ENCODE results near the gene GLO1.

GRCh38 chr6:38750968-38751615, 48.1 kb upstream of the GLO1 start:
- TF ChIP-seq CTCF (IDR thresholded peaks at IDR 0.05; ENCODE audit: low read depth, low read length, missing input control), result no peak
- no peak for TF ChIP-seq JUND (IDR thresholded peaks at IDR 0.05)
- TF ChIP-seq GABPA (IDR thresholded peaks at IDR 0.05 in 1 of 2, conservative IDR thresholded peaks at IDR 0.05 in 1 of 2), result no peak
- TF ChIP-seq RAD21 (IDR thresholded peaks at IDR 0.05), result no peak
- TF ChIP-seq MAX (IDR thresholded peaks at IDR 0.05), result no peak
- TF ChIP-seq REST (IDR thresholded peaks at IDR 0.05), result no peak
- no peak for TF ChIP-seq TAF1 (conservative IDR thresholded peaks at IDR 0.05)
- TF ChIP-seq RXRA (IDR thresholded peaks at IDR 0.05), result no peak
- TF ChIP-seq EGR1 (IDR thresholded peaks at IDR 0.05; ENCODE audit: low read depth in 2 of 2), result no peak
- no peak for TF ChIP-seq FOXA1 (IDR thresholded peaks at IDR 0.05)
- TF ChIP-seq YY1 (IDR thresholded peaks at IDR 0.05), result no peak
